SU-DHL-6 (cell line): ENCODE measurements around the gene PNPLA2.

Experiments
- EZH2phosphoT487 ChIP-seq: fragments of 200-600 bp; sonication (generic), shearing (Covaris generic); conservative IDR thresholded peaks from 2 replicates; pipeline ENCODE4 v1.6.1; 2018; ENCODE audit warnings: mild to moderate bottlenecking, antibody characterized with exemption, low read length, moderate library complexity, mixed read lengths
- TF ChIP-seq, protein P1 (sequence below): fragments of 200-600 bp; sonication (generic); IDR thresholded peaks from one replicate; pipeline ENCODE4 v1.5.1; 2017; ENCODE audit warnings: antibody characterized with exemption, mild to moderate bottlenecking, low read length, moderate library complexity; ENCODE audit not compliant: insufficient read depth, poor library complexity, severe bottlenecking

DNA sequence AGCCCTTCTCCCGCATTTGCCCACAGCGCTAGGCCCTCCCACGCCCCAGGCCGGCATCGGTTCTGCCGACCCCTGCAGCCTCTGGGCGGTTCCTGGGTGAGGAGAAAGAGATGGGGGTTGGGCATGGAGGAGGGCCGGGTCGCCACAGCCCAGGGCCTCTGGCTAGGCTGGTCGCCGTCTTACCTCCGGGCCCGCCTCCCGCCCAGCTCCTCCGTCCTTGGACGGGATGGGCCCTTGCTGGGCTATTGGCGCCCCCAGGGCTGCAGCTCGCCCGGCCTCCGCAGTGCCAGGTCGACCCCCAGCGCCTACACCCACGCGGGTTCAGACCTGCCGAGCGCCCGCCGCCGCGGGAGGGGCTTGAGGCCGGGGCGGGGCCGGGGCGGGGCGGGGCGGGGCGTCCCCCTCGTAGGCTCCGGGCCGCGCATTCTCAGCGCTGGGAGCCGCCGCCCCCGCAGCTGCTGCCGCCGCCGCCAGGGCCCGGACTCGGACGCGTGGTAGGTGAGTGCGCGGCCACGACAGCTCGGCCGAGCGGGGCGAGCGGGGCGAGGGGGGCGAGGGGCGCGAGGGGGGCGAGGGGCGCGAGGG, 13.9 kb downstream of the PNPLA2 start, which contains the start of gene CD151:
- TF ChIP-seq, protein P1, sequence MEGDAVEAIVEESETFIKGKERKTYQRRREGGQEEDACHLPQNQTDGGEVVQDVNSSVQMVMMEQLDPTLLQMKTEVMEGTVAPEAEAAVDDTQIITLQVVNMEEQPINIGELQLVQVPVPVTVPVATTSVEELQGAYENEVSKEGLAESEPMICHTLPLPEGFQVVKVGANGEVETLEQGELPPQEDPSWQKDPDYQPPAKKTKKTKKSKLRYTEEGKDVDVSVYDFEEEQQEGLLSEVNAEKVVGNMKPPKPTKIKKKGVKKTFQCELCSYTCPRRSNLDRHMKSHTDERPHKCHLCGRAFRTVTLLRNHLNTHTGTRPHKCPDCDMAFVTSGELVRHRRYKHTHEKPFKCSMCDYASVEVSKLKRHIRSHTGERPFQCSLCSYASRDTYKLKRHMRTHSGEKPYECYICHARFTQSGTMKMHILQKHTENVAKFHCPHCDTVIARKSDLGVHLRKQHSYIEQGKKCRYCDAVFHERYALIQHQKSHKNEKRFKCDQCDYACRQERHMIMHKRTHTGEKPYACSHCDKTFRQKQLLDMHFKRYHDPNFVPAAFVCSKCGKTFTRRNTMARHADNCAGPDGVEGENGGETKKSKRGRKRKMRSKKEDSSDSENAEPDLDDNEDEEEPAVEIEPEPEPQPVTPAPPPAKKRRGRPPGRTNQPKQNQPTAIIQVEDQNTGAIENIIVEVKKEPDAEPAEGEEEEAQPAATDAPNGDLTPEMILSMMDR = no peak
- TF ChIP-seq EZH2phosphoT487 = no peak
